Activated CD4-positive, alpha-beta memory T cell treated with anti-CD3 and anti-CD28 coated beads for 36 hours (primary cell): ENCODE data around the gene TPGS2. TPM values are rescaled to one million over a fixed set of nuclear protein-coding genes. Genes with fewer than 3 reads are reported as not detected.
"Not testable (repeated sequence)": the region's sequence is repeated elsewhere in the genome, so short reads cannot be mapped to it uniquely, and the experiment has no call there.

Source experiments
- CTCF ChIA-PET: fragments of 350-600 bp; sonication (Branson Sonifier 250); formaldehyde crosslinking; loops from one replicate; lab custom pipeline; 2021; ENCODE audit warnings: antibody characterized with exemption, inconsistent platforms; lab: Charles Lee
- POLR2A ChIA-PET: fragments of 350-600 bp; sonication (Branson Sonifier 250); formaldehyde crosslinking; loops from one replicate; lab custom pipeline; 2021; ENCODE audit warnings: antibody characterized with exemption; lab: Charles Lee
- DNase-seq: peaks from one replicate; pipeline ENCODE4 v3.0.0-alpha.2; 2020
- H3K27ac Mint-ChIP-seq: one replicate; pipeline ENCODE4 v1.8.0; 2021; ENCODE audit warnings: mixed read lengths
- H3K27me3 Mint-ChIP-seq: one replicate; pipeline ENCODE4 v1.8.0; 2021; ENCODE audit warnings: mixed read lengths
- H3K36me3 Mint-ChIP-seq: one replicate; pipeline ENCODE4 v1.8.0; 2021; ENCODE audit warnings: mixed read lengths
- H3K4me1 Mint-ChIP-seq: one replicate; pipeline ENCODE4 v1.8.0; 2021; ENCODE audit warnings: low read depth, mixed read lengths
- H3K4me3 Mint-ChIP-seq: one replicate; pipeline ENCODE4 v1.8.0; 2021; ENCODE audit warnings: mild to moderate bottlenecking, mixed read lengths
- H3K9me3 Mint-ChIP-seq: one replicate; pipeline ENCODE4 v1.8.0; 2021; ENCODE audit warnings: mixed read lengths
- intact Hi-C: fragments of 100-400 bp; cut with micrococcal nuclease; formaldehyde crosslinking; loops from one replicate; pipeline ENCODE4 v1.15.1; 2023
- total RNA-seq, 2 experiments: library from RNA; stranded (reverse); gene quantifications; one replicate each; pipeline ENCODE4 v1.2.3, GENCODE V29; 2021

Gene TPGS2
- total RNA-seq, 2 experiments from 2014 or later: 77.9 to 83.0 TPM

DNA sequence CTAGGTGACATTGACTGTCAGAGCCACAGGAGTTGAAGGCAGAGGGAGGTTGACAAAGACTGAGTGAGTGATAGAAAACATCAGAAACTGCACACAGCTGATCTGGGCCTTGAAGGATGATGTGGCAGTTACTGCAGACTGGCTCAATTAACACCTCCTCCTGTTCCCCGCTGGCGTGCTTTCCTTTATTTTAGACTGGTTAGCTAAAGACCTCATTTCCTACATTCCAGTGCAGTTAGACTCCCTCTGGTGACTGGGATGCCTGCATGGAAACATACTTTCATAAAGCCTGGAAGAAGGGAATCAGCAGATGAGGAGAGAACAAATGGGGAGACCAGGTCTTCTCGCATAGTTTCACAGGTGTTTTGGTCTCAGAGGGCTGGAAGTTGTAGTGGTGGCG is 7.1 kb downstream of the TPGS2 start:
- CTCF ChIA-PET: interaction anchor here (1.4 kb wide), 1 partner anchor 10 kb away, joined by 5 read pairs; no protein-coding TSS in a partner anchor
- Mint-ChIP-seq H3K27me3 (no peaks in the 10 kb centered on the region), H3K9me3 (no peaks in the 10 kb centered on the region), H3K4me1 (peaks cover 4% of the 10 kb centered on the region), H3K4me3 (no peak overlapping the region), H3K27ac (no peak overlapping the region), H3K36me3 (peaks cover 17% of the 10 kb centered on the region)
- POLR2A ChIA-PET: no interaction called here
- intact Hi-C loops: loop anchor here (10.0 kb wide), 1 partner anchor 1327 kb away; the partner anchor contains the start of gene INO80C
- DNase-seq: no peak

- H3K4me3 Mint-ChIP-seq: no peak overlapping the region
- no peak overlapping the region for H3K27ac Mint-ChIP-seq
- H3K9me3 Mint-ChIP-seq: no peaks in the 10 kb centered on the region
- H3K27me3 Mint-ChIP-seq: no peaks in the 10 kb centered on the region
- intact Hi-C loops: loop anchor here (10.0 kb wide), 1 partner anchor 1325 kb away; the partner anchor contains the start of gene INO80C
- H3K4me1 Mint-ChIP-seq: no peaks in the 10 kb centered on the region
- POLR2A ChIA-PET: no interaction called here
- DNase-seq: no peak
- peaks cover 18% of the 10 kb centered on the region for H3K36me3 Mint-ChIP-seq
- CTCF ChIA-PET: no interaction called here
These were observed 9.2 kb downstream of the TPGS2 start for GRCh38 chr18:36819621-36820020.

GRCh38 chr18:36818652-36819051 is 10.2 kb downstream of the TPGS2 start:
- Mint-ChIP-seq H3K27me3 (no peaks in the 10 kb centered on the region), H3K36me3 (peaks cover 22% of the 10 kb centered on the region), H3K9me3 (no peaks in the 10 kb centered on the region), H3K4me3 (no peak overlapping the region), H3K4me1 (peaks cover 8% of the 10 kb centered on the region), H3K27ac (no peak overlapping the region)
- DNase-seq: no peak
- CTCF ChIA-PET: interaction anchor here (1.3 kb wide), 1 partner anchor 11 kb away, joined by 3 read pairs; no protein-coding TSS in a partner anchor
- intact Hi-C loops: no loop called here
- POLR2A ChIA-PET: no interaction called here

DNA sequence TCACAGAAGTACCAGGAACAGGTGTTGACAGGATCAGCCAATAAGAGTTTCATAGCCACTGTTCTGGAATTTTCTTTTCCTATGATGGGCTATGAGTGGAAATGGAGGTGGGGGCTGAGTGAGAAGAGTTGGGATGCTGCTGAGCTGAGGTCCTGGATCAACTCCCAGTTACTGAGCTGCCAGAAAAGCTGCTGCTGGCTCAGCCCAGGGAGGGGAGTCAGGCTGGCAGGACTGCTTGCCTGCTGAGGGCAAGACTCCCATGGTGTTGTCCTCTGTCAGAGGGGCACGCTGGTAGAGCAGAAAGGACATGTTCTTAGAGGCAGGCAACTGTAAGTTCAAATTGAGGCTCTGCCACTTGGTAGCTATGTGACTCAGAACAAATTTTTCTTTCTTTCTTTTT is 11.8 kb downstream of the TPGS2 start:
- CTCF ChIA-PET: interaction anchor here (0.7 kb wide), 1 partner anchor 1726 kb away, joined by 3 read pairs; no protein-coding TSS in a partner anchor
- no peak for DNase-seq
- H3K4me3 Mint-ChIP-seq: no peak overlapping the region
- intact Hi-C loops: no loop called here
- peaks cover 15% of the 10 kb centered on the region for H3K4me1 Mint-ChIP-seq
- no peaks in the 10 kb centered on the region for H3K27me3 Mint-ChIP-seq
- POLR2A ChIA-PET: no interaction called here
- H3K36me3 Mint-ChIP-seq: peaks cover 21% of the 10 kb centered on the region
- no peaks in the 10 kb centered on the region for H3K9me3 Mint-ChIP-seq
- H3K27ac Mint-ChIP-seq: no peak overlapping the region

- H3K27ac Mint-ChIP-seq, H3K27me3 Mint-ChIP-seq, intact Hi-C loops, H3K4me3 Mint-ChIP-seq, DNase-seq, H3K9me3 Mint-ChIP-seq, CTCF ChIA-PET: not testable (repeated sequence)
- H3K36me3 Mint-ChIP-seq: peaks cover 21% of the 10 kb centered on the region
- POLR2A ChIA-PET: interaction anchor here (0.6 kb wide), 1 partner anchor 189 kb away, joined by 3 read pairs; no protein-coding TSS in a partner anchor
- H3K4me1 Mint-ChIP-seq: peaks cover 15% of the 10 kb centered on the region
These were observed 12.7 kb downstream of the TPGS2 start for GRCh38 chr18:36816096-36816495.

GRCh38 chr18:36814994-36815393 is 13.8 kb downstream of the TPGS2 start:
- H3K36me3 Mint-ChIP-seq: peaks cover 21% of the 10 kb centered on the region
- H3K27me3 Mint-ChIP-seq: no peaks in the 10 kb centered on the region
- no peak overlapping the region for H3K4me3 Mint-ChIP-seq
- no peaks in the 10 kb centered on the region for H3K9me3 Mint-ChIP-seq
- no peak overlapping the region for H3K27ac Mint-ChIP-seq
- DNase-seq: no peak
- ChIA-PET CTCF (interaction anchor here (1.7 kb wide), 1 partner anchor 127 kb away, joined by 5 read pairs; no protein-coding TSS in a partner anchor), POLR2A (no interaction called here)
- H3K4me1 Mint-ChIP-seq: peaks cover 15% of the 10 kb centered on the region
- intact Hi-C loops: no loop called here

DNA sequence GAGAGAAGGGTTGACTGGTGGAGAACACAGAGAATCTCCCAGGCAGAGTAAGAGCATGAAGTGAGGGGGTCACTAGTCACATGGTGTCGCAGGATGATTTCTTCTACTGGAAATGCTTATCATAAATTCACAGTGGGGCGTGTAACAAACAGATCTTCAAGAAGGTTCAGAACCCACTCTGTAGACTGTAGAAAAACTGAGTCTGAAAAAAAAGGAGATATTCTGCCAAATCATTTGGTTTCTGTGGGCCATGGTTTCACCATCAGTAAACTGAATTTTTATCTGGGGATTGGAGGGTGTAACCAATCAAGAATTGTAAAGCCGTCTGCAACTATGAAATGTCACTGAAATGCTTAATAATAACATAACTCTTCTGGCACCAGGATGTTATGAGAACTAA is 15.0 kb downstream of the TPGS2 start:
- peak overlapping the region; percentile 66 for H3K27ac Mint-ChIP-seq
- no peaks in the 10 kb centered on the region for H3K27me3 Mint-ChIP-seq
- H3K4me1 Mint-ChIP-seq: peaks cover 15% of the 10 kb centered on the region
- H3K9me3 Mint-ChIP-seq: no peaks in the 10 kb centered on the region
- POLR2A ChIA-PET: no interaction called here
- no peak overlapping the region for H3K4me3 Mint-ChIP-seq
- CTCF ChIA-PET: interaction anchor here (1.7 kb wide), 1 partner anchor 126 kb away, joined by 5 read pairs; no protein-coding TSS in a partner anchor
- no peak for DNase-seq
- H3K36me3 Mint-ChIP-seq: peaks cover 18% of the 10 kb centered on the region
- intact Hi-C loops: no loop called here

- H3K9me3 Mint-ChIP-seq: no peaks in the 10 kb centered on the region
- H3K27me3 Mint-ChIP-seq: no peaks in the 10 kb centered on the region
- H3K4me1 Mint-ChIP-seq: peaks cover 15% of the 10 kb centered on the region
- H3K27ac Mint-ChIP-seq: peak overlapping the region; percentile 66
- intact Hi-C loops: no loop called here
- H3K4me3 Mint-ChIP-seq: no peak overlapping the region
- H3K36me3 Mint-ChIP-seq: peaks cover 16% of the 10 kb centered on the region
- POLR2A ChIA-PET: no interaction called here
- DNase-seq: no peak
- CTCF ChIA-PET: interaction anchor here (1.7 kb wide), 1 partner anchor 126 kb away, joined by 5 read pairs; no protein-coding TSS in a partner anchor
These were observed 15.6 kb downstream of the TPGS2 start for GRCh38 chr18:36813101-36813775.

DNA sequence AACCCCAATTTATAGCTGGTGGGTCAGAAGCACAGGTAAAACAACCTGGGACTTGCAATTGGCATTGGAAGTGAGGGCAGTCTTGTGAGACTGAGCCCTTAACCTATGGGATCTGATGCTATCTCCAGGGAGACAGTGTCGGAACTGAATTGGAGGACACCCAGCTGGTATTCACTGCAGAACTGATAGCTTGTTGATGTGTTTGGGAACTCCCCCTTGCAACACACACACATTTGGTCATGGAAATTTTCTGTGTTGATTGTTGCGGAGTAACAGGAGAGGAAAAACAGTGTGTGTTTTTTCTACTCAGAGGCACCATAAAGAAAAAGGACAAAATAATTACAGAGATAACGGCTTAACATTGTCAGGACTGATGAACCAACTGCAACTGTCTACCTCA is 16.1 kb downstream of the TPGS2 start:
- peaks cover 15% of the 10 kb centered on the region for H3K4me1 Mint-ChIP-seq
- no peaks in the 10 kb centered on the region for H3K27me3 Mint-ChIP-seq
- H3K9me3 Mint-ChIP-seq: no peaks in the 10 kb centered on the region
- intact Hi-C loops: no loop called here
- H3K36me3 Mint-ChIP-seq: peaks cover 12% of the 10 kb centered on the region
- no peak overlapping the region for H3K4me3 Mint-ChIP-seq
- CTCF ChIA-PET: no interaction called here
- POLR2A ChIA-PET: no interaction called here
- H3K27ac Mint-ChIP-seq: no peak overlapping the region
- no peak for DNase-seq

DNA sequence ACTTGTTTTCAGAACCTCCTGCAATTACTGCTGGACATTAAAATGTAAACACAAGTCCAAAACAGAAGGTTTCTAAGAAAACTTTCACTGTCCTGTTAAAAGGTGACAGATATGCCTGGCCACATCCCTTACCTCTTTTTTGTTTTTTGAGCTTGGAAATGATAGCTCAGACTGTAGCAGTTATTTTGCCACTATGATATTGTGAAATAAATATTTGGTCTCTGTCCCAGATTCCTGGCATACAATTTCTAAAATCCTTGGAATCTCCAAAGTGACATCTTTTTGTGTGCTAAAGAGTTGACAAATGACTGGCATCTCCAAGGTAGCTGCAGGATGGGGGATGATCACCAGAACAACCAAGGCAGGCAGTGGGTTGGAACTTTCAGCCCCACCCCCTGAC is 16.8 kb downstream of the TPGS2 start:
- ChIA-PET CTCF (interaction anchor here (1.3 to 2.5 kb wide), 5 partner anchors 9 to 124 kb away, joined by 3 to 23 read pairs (median 5); no protein-coding TSS in a partner anchor), POLR2A (interaction anchor here (0.6 kb wide), 1 partner anchor 685 kb away, joined by 3 read pairs; no protein-coding TSS in a partner anchor)
- Mint-ChIP-seq H3K4me3 (no peak overlapping the region), H3K36me3 (peaks cover 15% of the 10 kb centered on the region), H3K9me3 (no peaks in the 10 kb centered on the region), H3K4me1 (peaks cover 15% of the 10 kb centered on the region), H3K27me3 (no peaks in the 10 kb centered on the region), H3K27ac (no peak overlapping the region)
- intact Hi-C loops: no loop called here
- DNase-seq: no peak

- peaks cover 15% of the 10 kb centered on the region for H3K36me3 Mint-ChIP-seq
- intact Hi-C loops: no loop called here
- H3K27me3 Mint-ChIP-seq: no peaks in the 10 kb centered on the region
- no peak overlapping the region for H3K4me3 Mint-ChIP-seq
- no peak for DNase-seq
- H3K4me1 Mint-ChIP-seq: peaks cover 15% of the 10 kb centered on the region
- ChIA-PET POLR2A (interaction anchor here (1.1 kb wide), 1 partner anchor 17 kb away, joined by 5 read pairs; the partner anchor contains the start of genes KIAA1328 and TPGS2), CTCF (interaction anchor here (1.1 to 2.5 kb wide), 6 partner anchors 10 to 124 kb away, joined by 3 to 23 read pairs (median 4); no protein-coding TSS in a partner anchor)
- no peaks in the 10 kb centered on the region for H3K9me3 Mint-ChIP-seq
- H3K27ac Mint-ChIP-seq: no peak overlapping the region
These were observed 17.4 kb downstream of the TPGS2 start for GRCh38 chr18:36811430-36811829.
